RCC 7860 (cell line): ENCODE results near the gene MRPL46.
"Not testable (repeated sequence)": the region's sequence is repeated elsewhere in the genome, so short reads cannot be mapped to it uniquely, and the experiment has no call there.

Experiments used
- DNase-seq: peaks from one replicate; pipeline ENCODE4 v3.0.0-alpha.2; 2015; ENCODE audit warnings: low spot score
- FAIRE-seq: peaks from 2 replicates; lab custom pipeline; 2012; peaks lifted over from hg19 to GRCh38; lab: Jason Lieb, UNC

Gene MRPL46

DNA sequence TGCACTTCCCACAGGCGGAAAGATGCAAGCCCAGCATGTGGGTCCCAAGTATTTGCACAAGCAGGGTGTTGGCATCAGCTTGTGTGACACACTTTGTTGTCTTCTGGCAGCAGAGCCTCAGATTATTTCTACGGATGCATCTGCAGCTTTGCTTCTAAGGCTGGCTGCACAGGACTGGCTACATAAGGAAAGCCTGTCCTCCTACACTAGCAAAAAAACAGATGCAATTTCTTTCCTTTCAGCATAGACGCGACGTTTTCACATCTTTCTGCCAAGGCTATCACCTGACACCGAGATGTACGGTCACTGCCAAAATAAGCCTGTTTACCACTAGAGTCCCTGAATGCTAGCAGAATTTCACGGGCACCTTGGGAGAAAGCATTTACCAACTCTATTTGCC is 13.8 kb upstream of the MRPL46 start:
- FAIRE-seq (no peak), DNase-seq (no peak)

DNA sequence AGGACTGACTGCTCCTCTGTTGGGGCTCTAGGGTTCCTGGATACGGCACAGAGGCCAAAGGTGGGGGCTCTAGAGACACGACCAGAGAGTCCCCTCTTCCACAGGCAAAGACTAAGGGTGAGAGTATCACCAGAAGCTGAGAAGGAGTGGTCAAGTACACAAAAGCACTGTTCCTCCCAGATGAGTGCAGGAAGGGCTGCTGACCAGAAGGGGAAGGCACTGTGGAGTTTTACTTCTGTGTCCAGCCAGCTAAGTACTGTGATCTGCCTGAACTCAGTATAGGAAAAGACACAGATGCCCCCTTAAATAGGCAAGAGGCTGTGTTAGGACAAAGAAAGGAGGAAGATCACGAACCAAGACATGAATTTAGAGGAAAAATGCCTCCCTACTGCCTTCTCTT is 12.0 kb upstream of the MRPL46 start:
- no peak for FAIRE-seq

DNA sequence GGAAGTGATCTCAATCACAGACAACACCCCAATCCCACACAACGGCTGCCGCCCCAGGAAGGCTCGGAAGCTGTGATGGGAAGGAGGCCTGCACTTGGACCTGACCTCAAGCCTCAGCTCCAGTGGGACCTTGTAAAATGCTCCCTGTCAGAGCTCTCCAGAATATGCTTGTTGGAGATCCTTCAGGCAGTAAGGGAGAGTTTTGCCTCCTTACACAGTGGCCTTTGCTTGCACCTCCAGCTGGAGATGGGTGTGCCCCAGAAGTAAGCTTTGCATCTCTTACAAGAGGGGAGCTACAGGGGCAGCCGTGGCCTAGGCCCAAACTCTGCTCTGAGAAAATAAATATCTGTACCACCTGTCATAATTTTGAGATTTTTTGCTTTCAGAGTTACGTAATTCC is 10.7 kb upstream of the MRPL46 start:
- DNase-seq (no peak), FAIRE-seq (no peak)

More for the DNA sequence above, 12.0 kb upstream of the MRPL46 start:
- DNase-seq: no peak

DNA sequence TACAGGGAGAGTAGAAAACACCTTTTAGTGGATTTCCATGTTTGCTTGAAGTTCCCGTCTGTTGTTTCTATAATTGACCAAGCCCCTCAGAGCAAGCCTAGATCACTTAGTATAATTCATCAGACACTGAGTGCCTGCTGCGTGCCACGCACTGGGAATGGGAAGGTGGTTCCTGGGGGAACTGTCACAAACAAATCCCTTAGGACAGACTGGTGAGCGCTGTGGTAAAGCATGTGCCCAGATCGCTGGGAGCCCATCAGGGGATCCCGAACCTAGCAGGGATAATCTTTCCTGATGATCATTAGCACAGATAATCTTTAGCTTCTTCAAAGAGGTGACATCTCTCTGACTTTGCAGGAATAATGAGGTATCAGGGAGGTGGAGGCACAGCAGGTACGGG is 9.9 kb upstream of the MRPL46 start:
- no peak for FAIRE-seq
- no peak for DNase-seq

DNA sequence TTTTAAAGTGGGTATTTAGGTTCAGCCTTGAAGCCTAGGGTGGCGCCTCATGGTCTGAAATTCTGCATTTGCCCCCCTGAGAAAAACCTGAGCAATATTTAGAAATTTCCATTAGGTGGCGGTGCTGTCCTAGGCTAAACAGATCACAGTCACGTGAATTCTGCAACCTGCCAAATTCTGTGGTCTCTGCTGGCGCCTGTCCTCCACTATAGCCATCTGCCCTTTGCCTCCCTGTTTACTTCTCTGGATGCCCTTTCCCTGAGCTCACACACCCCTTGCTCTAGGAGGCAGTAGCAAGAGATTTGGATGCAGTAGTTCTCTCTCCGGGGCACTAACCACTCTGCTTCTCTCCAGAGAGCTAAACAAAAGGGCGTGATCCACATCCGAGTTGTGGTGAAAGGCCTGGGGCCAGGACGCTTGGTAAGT is 9.5 kb upstream of the MRPL46 start:
- DNase-seq (no peak), FAIRE-seq (no peak)

DNA sequence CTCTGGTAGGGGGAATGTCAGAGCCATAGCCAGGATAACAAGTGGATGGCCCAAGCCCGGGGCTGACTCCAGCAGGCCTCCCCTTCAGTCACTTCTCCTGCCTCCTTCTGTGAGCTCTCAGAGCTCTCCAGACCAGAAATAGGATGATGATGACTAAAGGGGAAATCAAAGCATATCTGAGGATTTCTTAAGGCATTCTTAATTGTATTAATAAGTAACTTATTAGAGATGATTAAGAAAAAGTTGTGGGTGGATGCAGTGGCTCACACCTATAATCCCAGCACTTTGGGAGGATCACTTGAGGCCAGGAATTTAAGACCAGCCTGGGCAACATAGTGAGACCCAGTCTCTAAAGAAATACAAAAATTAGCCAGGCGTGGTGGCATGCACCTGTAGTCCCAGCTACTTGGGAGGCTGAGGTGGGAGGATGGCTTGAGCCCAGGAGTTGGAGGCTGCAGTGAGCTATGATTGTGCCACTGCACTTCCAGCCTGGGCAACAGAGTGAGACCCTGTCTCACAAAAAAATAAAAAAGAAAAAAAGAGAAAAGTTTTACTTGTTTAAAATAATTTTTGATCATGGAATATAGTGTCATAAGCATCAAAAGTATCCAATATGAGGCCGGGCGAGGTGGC is 6.6 kb upstream of the MRPL46 start:
- FAIRE-seq: not testable (repeated sequence)
- DNase-seq: peak; percentile 46

DNA sequence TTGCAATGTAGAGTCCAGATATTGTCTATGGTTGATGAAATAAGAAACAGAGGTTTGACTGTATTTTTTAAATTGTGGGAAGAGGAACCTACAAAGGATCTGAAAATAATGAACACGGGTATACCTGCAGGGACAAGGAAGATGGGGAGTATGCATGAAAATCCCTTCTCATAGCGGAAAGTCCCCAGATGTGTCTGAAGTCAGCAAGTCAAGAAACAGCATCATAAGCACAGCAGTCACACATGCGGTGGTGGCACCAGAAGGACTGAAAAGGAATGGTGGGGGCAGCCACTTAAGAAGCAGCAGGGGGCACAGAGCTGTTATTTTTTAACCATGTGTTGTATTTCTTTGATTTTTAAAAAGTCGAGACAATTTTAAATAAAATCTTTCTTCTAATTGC is 5.0 kb upstream of the MRPL46 start:
- FAIRE-seq: no peak
- no peak for DNase-seq

DNA sequence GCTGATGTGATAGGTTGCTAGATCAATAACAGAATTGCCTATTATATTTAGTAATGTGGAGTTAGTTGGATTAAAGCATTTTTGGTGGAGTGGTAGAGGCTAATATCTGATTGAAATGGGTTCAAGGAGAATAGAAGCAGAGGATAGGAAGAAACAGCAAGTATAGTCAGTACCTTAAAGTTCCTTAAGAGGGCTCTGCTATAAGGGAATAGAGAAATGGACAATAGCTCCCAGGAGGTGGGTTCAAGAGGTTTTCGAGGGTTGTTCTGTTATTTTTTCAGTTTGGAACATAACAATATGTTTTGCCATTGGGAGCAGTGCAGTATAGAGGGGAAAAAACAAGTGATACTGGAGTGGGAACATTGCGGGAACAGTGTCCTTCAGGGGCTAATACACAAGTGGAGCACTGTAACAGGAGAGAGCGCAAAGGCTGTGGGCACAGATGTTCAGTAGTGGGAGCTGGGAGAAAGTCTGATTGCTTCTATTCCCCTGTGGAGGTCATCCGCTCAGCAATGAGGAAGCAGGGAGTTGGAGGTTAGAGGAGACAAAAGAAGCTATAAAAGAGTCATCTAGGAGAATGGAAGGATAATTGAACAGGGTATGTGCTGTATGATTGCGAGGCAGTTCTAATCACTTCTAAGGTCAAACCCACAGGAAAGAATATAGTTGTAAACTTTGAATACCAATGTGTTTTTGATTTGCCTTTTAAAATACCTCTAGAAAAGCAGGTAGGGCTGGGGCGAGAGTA is 3.6 kb upstream of the MRPL46 start:
- DNase-seq (no peak), FAIRE-seq (no peak)

DNA sequence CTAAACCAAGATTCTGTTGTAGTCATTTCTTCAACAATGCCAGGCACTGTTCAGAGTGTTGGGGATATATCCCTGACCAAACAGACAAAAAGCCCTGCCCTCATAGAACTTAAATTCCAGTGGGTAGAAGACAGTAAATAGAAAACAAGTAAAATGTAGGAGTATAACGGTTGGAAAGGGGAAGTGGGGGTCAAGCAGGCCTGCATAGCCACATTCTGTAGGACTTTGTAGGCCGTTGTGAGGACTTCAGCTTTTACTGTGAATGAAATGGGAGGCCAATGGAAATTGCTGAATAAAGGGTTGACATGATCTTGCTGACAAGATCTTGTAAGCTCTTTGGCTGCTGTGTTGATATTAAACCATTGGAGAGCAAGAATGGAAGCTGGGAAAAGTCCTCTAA is 2.1 kb upstream of the MRPL46 start:
- FAIRE-seq (no peak), DNase-seq (no peak)

DNA sequence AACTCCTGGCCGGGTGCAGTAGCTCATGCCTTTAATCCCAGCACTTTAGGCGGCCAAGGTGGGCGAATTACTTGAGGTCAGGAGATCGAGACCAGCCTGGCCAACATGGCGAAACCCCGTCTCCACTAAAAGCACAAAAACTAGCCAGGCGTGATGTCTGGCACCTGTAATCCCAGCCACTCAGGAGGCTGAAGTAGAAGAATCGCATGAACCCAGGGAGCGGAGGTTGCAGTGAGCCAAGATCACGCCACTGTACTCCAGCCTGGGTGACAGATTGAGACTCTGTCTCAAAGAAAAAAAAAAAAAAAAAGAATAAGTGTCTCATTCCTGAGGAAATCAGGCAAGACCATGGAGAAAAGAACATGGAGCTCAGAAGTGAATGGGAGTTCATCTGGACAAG is 1.5 kb upstream of the MRPL46 start:
- FAIRE-seq, DNase-seq: not testable (repeated sequence)

DNA sequence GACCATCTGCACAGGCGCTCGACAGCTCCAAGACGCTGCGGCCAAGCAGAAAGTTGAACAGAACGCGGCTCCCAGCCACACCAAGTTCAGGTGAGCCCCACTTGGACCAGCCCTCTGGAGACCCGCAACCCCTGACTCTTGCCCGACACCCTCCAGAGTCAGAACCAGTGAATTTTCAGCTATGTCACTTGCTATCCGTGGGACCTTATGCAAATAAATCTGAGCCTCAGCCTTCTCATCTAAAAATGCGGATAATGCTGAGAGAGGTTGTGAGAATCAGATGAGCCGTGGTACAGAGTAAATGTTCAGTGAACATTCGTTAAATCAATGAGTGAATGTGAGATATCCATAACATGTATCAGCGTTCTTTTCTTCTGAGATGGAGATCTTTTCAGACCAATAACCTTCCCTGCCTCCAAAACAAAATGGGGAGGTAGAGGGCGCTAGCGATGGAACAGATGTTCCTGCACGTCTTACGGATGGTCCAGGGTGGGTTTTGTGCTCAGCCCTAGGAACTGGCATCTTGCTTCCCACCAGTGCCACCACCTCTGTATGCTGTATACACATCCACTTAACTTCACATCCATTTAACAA is 844 bp upstream of the MRPL46 start:
- FAIRE-seq (no peak), DNase-seq (no peak)

DNA sequence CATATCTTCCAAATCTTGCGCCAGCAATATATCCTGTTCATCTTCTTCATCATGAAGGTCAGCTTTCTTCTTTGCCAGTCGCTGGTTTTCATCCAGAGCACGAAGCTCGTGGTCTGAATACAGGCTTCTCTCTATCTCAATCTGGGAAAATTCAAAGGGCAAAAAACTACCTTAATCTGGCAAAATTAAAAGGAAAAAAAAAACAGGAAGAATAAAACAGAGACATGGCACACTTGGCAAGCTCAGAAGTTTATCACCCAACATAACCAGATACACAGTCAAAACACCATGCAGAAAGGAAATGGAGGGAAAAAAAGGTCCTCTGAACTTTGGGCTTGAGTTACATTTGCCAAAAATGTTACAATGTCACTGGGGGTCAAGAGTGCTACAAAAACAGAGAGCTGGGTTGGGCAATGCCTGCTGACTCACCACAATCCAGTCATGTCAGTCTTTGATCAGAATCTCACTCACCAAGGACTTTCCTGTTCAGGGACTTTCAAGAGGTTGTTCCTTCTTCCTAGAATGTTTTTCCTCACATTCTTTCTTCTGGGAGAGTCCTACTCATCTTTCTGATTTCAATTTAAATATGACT is 1.5 kb downstream of the MRPL46 start:
- peak; percentile 12 for DNase-seq
- FAIRE-seq: no peak

DNA sequence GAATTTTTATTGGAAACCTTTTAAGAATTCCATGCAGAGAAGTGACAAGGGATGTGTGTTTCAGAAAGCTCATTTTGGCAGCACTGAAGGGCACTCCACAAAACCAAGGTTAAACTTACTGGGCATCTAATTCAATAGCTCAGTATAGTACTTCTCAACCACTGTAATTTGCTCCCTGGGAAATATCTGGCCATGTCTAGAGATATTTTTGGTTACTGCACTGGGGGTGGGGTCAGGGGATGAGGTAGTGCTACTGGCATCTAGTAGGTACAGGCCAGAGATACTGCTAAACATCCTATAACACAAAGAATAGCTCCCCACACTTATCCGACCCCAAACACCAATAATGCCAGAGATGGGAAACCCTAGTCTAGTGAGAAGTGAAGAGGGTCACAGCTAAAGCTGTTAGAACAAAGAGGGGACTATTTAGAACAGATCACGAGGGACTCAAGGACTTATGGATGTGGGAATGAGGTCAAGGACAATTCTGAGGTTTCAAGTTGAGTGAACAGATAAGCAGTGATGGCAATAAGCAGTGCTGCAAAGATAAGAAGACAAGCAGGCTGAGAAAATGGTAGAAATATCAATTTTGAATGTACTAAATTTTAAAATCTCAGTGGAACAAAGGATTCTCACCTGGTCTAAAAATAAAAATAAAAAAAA is 3.2 kb downstream of the MRPL46 start:
- no peak for FAIRE-seq
- DNase-seq: no peak

DNA sequence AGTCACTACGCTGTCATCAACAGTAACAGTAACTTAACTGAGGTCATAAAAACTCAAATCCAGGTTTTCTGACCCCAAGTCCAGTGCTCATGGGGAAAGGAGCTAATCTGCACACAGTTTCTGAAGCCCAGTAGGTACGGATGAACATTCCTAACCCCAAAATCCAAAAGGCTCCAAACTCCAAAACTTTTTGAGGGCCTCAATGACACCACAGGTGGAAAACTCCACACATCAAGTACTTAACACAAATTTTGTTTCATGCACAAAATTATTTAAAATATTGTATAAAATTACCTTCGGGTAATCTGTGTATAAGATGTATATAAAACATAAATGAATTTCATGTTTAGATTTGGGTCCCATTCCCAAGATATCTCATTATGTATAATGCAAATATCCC is 10.5 kb downstream of the MRPL46 start:
- DNase-seq (no peak), FAIRE-seq (no peak)

DNA sequence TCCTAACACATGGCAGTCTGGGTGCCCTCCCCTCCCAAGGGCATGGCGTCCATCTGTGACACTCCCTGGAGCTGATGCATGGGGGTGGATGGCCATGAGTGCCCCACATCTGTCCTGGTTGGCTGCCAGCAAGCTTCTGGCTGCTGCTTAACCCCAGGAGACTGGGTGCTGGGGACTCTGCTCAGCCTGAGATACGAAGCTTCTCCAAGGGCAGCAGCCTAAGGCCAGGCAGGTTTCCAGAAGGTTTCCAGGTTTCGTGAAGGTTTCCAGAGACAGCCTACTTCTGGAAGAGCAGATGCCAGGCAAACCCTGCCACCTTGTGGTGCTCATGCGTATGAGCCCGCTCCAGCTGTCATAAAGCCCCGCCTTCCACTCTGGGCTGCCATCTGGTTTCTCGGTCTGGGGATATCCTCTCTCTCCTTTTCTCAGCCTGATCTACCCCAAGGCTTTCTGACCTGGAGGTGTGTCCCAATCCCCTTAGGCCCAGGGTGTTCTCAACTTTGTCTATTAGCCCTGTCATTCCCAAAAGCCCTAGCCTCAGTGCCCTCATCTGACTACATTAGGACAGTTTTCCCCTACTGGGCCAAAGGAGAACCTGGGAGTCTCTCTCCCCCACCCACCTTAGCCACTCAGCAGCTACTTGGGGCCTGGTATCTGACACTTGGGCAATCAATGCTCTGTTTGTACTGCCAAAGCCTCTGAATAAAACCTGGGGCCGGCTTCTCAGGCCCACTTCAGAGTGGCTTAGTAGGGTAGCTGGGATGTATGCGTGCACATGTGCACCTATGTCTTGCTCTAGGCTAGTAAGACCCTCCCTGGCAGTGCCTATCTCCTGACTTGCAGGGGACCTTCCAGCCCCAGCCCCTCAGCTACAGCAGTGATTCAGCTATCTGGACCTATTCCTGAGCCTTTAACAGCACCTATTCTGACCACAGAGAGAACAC is 12.0 kb downstream of the MRPL46 start:
- peak; percentile 43 for DNase-seq
- no peak for FAIRE-seq

DNA sequence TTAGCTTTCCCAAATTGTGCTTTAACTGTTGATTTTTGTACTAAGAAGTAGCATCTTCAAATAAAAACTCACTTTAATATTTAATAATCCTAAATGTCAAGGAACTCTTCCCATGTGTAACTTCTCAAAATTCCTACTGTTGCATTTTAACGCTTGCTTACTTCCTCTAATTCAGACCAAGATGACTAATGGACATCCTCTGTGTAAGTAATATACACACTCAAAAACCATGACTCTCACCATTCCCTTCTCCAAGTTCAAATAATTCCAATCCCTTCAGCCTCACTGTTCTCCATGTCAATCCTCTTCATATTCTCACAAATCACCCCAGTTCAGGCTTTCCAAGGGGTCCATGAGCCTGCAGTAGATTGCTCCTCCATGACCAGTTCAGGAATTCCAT is 13.0 kb downstream of the MRPL46 start:
- FAIRE-seq (no peak), DNase-seq (no peak)

DNA sequence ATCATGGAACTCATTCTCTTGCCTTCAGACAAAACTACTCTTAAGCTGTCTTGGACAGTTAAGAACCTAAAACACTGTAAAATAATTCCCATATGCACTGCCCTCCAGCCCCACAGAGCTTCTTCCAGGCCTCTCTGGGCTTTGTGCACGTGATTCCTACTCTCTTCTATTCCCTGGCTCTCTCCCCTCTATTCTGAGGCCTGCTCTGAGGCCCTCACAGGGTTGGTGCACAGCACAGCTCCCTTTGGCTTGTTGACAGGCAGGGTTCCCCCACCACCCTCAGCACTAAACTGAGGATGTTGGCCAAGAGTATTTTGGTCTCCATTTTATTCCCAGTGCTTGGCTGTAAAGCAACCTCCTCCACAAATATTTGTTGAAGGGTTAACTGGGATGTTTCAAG is 13.5 kb downstream of the MRPL46 start:
- FAIRE-seq: no peak

DNA sequence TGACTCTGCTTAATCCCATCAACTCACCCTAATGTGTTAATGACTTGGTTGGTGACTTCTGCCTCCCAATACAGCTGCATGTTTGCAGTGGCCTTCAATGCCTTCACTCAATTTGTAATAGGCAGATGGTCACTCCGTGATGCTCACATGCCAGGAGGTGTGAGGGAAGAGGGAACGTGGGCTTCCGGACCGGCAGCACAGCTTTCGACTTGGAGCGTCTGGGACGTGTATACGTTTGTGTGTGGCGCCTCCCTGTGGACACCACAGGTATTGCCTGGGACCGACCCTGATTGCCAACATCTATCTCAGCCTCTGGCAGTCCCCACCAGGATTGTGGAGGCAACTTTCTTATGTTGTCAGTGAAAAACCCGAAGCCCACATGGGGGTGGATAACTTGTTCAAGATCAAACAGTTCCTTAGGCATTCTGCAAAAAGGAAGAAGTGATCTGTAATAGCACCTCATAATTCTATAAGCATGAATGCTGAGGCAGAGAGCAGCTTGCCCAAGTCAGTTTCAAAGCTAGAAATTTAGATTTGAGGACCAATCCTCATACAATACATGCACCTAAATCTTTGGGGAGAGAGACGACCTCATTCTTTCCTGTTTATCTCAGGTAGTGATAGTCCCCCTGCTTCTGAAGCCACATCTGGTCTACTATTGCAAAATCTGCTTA is 16.9 kb downstream of the MRPL46 start:
- FAIRE-seq: no peak
- DNase-seq: peak; percentile 42

More for the DNA sequence above, 13.5 kb downstream of the MRPL46 start:
- no peak for DNase-seq

DNA sequence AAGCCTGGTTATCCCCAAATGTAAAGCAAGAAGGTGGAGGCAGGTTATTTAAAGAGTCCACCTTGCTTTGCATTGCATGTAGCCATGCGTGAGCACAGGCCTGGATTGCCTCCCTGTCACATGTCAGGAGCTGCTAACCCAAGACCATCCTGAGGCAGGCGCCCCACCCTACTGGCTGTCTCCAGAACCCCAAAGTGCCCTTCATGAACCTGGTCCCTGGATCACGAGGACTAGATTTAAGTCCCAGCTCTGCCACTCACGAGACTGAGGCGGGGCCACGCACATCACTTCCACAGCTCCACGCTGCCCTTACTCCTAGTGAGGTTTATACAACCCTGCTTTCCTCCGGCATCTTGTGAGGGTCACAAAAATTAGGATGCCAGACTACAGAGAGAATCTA is 17.6 kb downstream of the MRPL46 start:
- no peak for DNase-seq
- FAIRE-seq: no peak

DNA sequence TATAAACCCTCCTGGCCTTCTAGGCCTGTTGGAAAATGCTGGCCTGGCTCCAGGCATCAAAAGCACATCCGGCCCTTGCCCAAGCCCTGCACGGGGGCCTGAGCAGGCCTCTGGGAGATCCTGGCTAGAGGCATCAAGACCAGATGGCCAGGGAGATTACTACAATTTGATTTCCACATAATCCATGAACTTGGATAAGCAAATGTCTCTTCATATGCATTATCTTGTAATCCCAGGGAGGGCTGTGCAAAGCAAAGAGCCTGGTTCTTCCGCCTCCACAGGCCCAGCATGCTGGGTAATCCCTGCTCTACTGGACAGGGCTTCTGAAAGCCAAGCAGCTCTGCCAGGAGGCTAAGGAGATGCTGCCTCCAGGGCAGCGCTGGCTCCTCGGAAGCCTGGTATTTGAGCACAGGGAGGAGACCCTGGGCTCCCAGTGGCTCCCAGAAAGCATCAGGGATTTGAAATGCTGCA is 18.2 kb downstream of the MRPL46 start:
- FAIRE-seq (no peak), DNase-seq (no peak)
